Prostate gland (tissue), 2 donors: ENCODE results near the gene HOXB5. TPM values are rescaled to one million over a fixed set of nuclear protein-coding genes. Genes with fewer than 3 reads are reported as not detected.

Source experiments
- DNase-seq: peaks from one replicate; pipeline ENCODE4 v3.0.0-alpha.2; 2019; ENCODE audit warnings: low spot score
- H3K27ac ChIP-seq, 2 donors: fragments of 200-600 bp; sonication (generic); 2 replicates each; pipeline ENCODE4 v1.5.1; 2017 to 2019
- H3K27me3 ChIP-seq: fragments of 200-600 bp; sonication (generic); replicated peaks from 2 replicates; pipeline ENCODE4 v1.5.1; 2019; ENCODE audit not compliant: insufficient read depth
- H3K36me3 ChIP-seq, 2 donors: fragments of 200-600 bp; sonication (generic); 1 replicate in 1 of 2; 2 replicates in 1 of 2; pipeline versions ENCODE4 v1.5.1 to v1.8.1; 2017 to 2019
- H3K4me1 ChIP-seq: fragments of 200-600 bp; sonication (generic); replicated peaks from 2 replicates; pipeline ENCODE4 v1.5.1; 2019
- H3K4me3 ChIP-seq, 2 donors: fragments of 200-600 bp; sonication (generic); 2 replicates each; pipeline ENCODE4 v1.5.1; 2017 to 2019
- H3K9me3 ChIP-seq: fragments of 200-600 bp; sonication (generic); 2 replicates; pipeline ENCODE4 v1.5.1; 2017
- CTCF ChIP-seq, 4 experiments: fragments of 200-600 bp in 2 of 4; fragments of 450-650 bp in 2 of 4; sonication (generic) in 2 of 4; IDR thresholded peaks; 1 replicate in 3 of 4; 2 replicates in 1 of 4; pipeline ENCODE4 v1.5.1; 2016 to 2019; ENCODE audit warnings: antibody characterized with exemption in 4 of 4, mild to moderate bottlenecking in 2 of 4, moderate library complexity in 2 of 4
- POLR2A ChIP-seq: fragments of 450-650 bp; IDR thresholded peaks from one replicate; pipeline ENCODE4 v1.6.1; 2016; ENCODE audit warnings: antibody characterized with exemption, mild to moderate bottlenecking
- POLR2AphosphoS5 ChIP-seq: sonication (generic); formaldehyde crosslinking; IDR thresholded peaks from one replicate; pipeline ENCODE4 v1.6.1; 2017; ENCODE audit warnings: antibody characterized with exemption
- WGBS: methylation state at CpG from one replicate; pipeline ENCODE4 v1.1.5; 2018; 5-methylcytosine and 5-hydroxymethylcytosine counted together
- intact Hi-C: fragments of 100-400 bp; cut with DNase I; formaldehyde crosslinking; loops from one replicate; pipeline ENCODE4 v1.14.2; 2022
- total RNA-seq, 2 donors: library from RNA; depleted of rRNA; stranded (reverse); fragments of >200 nt; gene quantifications; one replicate each; pipeline ENCODE4 v1.1.0, GENCODE V29; 2016

The HOXB5 gene
- total RNA-seq, 2 donors from 2014 or later, result 0.36 to 1.1 TPM

GRCh38 chr17:48547808-48548522, 45.6 kb downstream of the HOXB5 start:
- 63% methylated on average over 24 of the region's 24 CpGs for WGBS
- no peaks in the 10 kb centered on the region for H3K27me3 ChIP-seq
- H3K4me3 ChIP-seq, result no peak overlapping the region
- H3K27ac ChIP-seq, result peak overlapping the region; percentile 35 to 67
- H3K4me1 ChIP-seq, result no peaks in the 10 kb centered on the region
- no peaks in the 10 kb centered on the region for H3K36me3 ChIP-seq
- intact Hi-C loops, result no loop called here
- DNase-seq, result no peak
- no peaks in the 10 kb centered on the region for H3K9me3 ChIP-seq
- TF ChIP-seq CTCF (IDR thresholded peaks at IDR 0.05), result no peak
- no peak for TF ChIP-seq POLR2AphosphoS5
- no peak for TF ChIP-seq POLR2A

GRCh38 chr17:48546924-48547807, 46.4 kb downstream of the HOXB5 start:
- TF ChIP-seq POLR2AphosphoS5 (peak; percentile 30), POLR2A (no peak)
- Histone ChIP-seq H3K9me3 (no peaks in the 10 kb centered on the region), H3K27me3 (no peaks in the 10 kb centered on the region), H3K4me3 (peak overlapping the region in 1 of 2 donors; percentile 1), H3K27ac (peak overlapping the region; percentile 35 to 67), H3K4me1 (no peaks in the 10 kb centered on the region), H3K36me3 (no peaks in the 10 kb centered on the region)
- WGBS, result 9% methylated on average over 10 of the region's 10 CpGs
- intact Hi-C loops, result no loop called here
- no peak for DNase-seq

GRCh38 chr17:48546137-48546923, 47.2 kb downstream of the HOXB5 start:
- H3K4me3 ChIP-seq, result no peak overlapping the region
- H3K27ac ChIP-seq, result peak overlapping the region; percentile 35 to 67
- no peaks in the 10 kb centered on the region for H3K9me3 ChIP-seq
- intact Hi-C loops, result no loop called here
- H3K27me3 ChIP-seq, result no peaks in the 10 kb centered on the region
- WGBS, result 54% methylated on average over 10 of the region's 10 CpGs
- no peaks in the 10 kb centered on the region for H3K4me1 ChIP-seq
- no peak for DNase-seq
- H3K36me3 ChIP-seq, result no peaks in the 10 kb centered on the region
- no peak for TF ChIP-seq CTCF (IDR thresholded peaks at IDR 0.05)

- intact Hi-C loops, result no loop called here
- no peak overlapping the region for H3K4me3 ChIP-seq
- 95% methylated on average over 1 of the region's 1 CpG for WGBS
Observed at GRCh38 chr17:48545539-48545938, 48.0 kb downstream of the HOXB5 start.

More at GRCh38 chr17:48545539-48545938, 48.0 kb downstream of the HOXB5 start:
- no peak for DNase-seq
- Histone ChIP-seq H3K36me3 (no peaks in the 10 kb centered on the region), H3K27ac (peak overlapping the region in 1 of 2 donors; percentile 87), H3K4me1 (no peaks in the 10 kb centered on the region), H3K9me3 (no peaks in the 10 kb centered on the region), H3K27me3 (no peaks in the 10 kb centered on the region)
- TF ChIP-seq POLR2AphosphoS5, result no peak
- no peak for TF ChIP-seq POLR2A
- no peak for TF ChIP-seq CTCF (IDR thresholded peaks at IDR 0.05)
